GM12874 (cell line): ENCODE results near the gene DUOX1.

Source experiments
- TF ChIP-seq, protein P1 (sequence below): IDR thresholded peaks from 2 replicates; pipeline ENCODE4 v1.5.1; 2011; ENCODE audit warnings: low read depth, mild to moderate bottlenecking, control low read depth, low read length, moderate library complexity; ENCODE audit not compliant: insufficient read depth

The DUOX1 gene

DNA sequence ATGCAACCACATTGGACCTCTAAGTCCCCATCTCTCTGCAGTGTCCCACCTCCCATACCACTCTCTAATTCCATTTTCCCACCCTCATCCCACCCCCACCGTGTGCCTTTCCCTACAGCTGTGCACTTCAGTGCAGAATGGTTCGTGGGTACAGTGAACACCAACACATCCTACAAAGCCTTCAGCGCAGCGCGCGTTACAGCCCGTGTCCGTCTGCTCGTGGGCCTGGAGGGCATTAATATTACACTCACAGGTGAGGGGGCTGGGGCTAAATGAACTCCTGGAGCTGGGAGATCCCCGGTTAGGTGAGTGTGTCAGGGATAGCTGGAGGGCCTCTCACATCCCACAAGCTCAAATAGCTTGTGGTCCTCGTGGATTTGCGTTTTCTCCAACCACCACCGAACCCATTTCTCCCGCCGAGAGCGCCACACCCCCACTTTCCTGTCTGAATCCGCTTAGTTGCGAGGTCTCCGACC is 13.8 kb upstream of the DUOX1 start:
- TF ChIP-seq, protein P1, sequence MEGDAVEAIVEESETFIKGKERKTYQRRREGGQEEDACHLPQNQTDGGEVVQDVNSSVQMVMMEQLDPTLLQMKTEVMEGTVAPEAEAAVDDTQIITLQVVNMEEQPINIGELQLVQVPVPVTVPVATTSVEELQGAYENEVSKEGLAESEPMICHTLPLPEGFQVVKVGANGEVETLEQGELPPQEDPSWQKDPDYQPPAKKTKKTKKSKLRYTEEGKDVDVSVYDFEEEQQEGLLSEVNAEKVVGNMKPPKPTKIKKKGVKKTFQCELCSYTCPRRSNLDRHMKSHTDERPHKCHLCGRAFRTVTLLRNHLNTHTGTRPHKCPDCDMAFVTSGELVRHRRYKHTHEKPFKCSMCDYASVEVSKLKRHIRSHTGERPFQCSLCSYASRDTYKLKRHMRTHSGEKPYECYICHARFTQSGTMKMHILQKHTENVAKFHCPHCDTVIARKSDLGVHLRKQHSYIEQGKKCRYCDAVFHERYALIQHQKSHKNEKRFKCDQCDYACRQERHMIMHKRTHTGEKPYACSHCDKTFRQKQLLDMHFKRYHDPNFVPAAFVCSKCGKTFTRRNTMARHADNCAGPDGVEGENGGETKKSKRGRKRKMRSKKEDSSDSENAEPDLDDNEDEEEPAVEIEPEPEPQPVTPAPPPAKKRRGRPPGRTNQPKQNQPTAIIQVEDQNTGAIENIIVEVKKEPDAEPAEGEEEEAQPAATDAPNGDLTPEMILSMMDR = no peak

DNA sequence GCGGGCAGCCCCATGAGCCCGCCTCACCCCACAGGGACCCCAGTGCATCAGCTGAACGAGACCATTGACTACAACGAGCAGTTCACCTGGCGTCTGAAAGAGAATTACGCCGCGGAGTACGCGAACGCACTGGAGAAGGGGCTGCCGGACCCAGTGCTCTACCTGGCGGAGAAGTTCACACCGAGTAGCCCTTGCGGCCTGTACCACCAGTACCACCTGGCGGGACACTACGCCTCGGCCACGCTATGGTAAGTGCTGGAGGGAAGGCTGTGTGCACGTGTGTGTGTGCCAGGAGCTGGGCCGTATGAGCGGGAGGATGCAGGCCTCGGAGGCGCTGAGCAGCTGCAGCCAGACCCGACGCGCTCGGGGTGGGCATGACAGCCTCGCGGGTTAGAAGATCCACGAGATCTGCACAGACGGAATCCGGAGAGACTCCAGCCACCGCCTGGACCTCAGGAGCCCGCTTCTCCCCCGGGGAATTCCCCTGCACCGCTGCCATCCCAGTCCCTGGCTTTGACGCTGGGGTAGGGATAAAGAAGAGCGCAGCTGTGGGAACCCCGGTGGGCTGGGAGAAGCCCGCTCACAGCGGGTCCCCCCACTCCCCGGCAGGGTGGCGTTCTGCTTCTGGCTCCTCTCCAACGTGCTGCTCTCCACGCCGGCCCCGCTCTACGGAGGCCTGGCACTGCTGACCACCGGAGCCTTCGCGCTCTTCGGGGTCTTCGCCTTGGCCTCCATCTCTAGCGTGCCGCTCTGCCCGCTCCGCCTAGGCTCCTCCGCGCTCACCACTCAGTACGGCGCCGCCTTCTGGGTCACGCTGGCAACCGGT is 13.1 kb upstream of the DUOX1 start:
- TF ChIP-seq, protein P1 = no peak

DNA sequence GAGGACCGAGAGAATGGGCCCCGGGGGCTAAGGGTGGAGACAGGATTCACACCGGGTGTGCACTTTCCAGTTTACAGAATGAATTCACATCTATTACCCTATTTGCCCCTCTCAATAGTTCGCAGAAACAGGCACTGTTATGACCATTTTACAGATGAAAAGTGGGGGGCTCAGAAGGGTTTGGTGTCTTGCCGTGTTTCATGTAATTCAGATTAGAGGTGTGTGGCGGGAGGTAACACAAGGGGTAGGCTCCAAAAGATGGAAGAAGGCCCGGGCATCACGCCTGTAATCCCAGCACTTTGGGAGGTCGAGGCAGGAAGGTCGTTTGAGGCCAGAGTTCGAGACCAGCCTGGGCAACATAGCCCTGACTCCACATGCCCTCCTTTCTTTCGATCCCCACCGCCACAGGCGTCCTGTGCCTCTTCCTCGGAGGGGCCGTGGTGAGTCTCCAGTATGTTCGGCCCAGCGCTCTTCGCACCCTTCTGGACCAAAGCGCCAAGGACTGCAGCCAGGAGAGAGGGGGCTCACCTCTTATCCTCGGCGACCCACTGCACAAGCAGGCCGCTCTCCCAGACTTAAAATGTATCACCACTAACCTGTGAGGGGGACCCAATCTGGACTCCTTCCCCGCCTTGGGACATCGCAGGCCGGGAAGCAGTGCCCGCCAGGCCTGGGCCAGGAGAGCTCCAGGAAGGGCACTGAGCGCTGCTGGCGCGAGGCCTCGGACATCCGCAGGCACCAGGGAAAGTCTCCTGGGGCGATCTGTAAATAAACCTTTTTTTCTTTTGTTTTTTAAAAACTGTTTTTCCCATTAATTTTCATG is 12.3 kb upstream of the DUOX1 start:
- TF ChIP-seq, protein P1 = no peak

DNA sequence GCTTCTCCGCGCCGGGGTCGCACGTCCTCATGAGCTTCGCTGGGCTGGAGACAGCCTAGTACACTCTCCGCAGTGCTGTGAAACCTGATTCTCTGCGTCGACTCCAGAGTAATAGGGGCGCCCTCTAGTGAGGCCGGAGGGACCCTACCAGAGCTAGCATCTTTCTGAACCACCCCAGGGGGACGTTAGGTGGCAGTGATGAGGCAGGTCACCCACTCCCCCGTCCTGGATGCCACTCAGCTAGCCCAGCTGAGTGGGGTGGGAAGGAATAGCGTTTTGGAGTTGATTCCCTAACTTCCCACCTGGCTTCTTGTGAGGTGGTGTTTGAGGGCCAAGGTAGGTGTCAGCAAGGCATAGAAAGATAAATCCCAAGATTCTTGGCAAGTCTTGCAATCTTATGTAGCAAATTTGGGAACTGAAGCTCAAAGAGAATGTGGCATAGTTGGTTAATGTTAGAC is 11.6 kb upstream of the DUOX1 start:
- TF ChIP-seq, protein P1 = peak; percentile 99

DNA sequence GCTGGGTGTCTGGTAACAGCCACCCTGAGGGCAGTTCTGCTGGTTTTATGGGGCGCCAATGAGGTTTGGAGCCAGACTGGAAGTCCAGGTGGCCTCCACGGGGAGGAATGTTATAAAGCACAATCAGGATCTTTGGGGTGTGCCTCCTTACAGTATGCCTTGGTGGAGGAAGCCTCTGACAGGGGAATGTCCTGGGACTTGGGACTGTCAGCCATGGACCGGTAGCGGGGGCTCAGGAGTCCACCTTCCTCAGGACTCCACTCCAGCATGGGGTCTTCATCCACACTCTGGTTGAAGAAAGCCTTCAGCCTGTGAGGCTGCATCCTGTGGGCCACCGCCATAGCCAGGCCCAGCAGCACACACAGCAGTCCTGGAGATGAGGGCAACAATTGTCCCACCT is 10.8 kb upstream of the DUOX1 start:
- TF ChIP-seq, protein P1 = no peak

DNA sequence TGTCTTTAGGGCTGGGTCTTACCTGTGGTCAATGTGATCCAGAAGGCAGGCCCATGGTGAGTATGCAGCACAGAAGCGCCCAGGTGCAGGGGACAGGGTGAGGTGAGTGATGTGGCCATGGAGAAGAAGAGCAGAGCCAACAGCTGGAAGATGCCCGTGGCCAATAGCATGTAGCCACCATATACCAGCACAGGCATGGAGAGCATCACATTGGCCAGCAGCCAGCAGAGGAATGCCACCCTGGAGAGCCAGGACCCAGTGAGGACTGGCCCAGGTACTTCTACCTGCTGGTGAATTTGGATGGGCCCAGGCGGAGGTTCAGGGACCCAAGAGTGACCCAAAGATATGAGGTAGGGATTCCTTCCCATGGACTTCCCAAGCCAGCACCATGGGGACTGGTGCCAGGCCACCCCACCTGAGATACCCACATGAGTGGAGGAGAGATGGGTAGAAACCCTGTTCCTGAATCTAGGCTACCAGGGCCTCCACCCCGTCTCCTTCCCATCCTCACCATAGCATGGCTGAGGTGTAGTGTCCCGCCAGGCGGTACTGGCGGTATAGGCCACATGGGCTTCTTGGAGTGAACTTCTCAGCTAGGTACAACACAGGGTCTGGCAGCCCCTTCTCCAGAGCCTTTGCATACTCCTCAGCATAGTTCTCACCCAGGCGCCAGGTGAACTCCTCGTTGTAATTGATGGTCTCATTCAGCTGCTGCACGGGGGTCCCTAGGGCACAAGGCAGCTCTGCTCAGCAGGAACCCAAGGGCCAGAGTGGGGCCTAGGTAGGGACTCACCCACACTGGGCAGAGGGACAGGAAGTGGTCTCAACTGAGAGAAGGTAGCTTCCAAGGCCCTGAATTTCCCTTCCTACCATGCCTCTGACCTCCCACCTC is 9.5 kb upstream of the DUOX1 start:
- TF ChIP-seq, protein P1 = no peak
